NB4 (cell line): Measurements from ENCODE around the gene SRSF12.

ENCODE experiments used
- TF ChIP-seq, protein P1 (sequence below): IDR thresholded peaks from one replicate; pipeline ENCODE4 v1.5.1; 2012; ENCODE audit warnings: low read depth, low read length
- TF ChIP-seq, protein P2 (sequence below): IDR thresholded peaks from 2 replicates; pipeline ENCODE4 v1.6.1; 2011; ENCODE audit warnings: low read depth, low read length

DNA sequence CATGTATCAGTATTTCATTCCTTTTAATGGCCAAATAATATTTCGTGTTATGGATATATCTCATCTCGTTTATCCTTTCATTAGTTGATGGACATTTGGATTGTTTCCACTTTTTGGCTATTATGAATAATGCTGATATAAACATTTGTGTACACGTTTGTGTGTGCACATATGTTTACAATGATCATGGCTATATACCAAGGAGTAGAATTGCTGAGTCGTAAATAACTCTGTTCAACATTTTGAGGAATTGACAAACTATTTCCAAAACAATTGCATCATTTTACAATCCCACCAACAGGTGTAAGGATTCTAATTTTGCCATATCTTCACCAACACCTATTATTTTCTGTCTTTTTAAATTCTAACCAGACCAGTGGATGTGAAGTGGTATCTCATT, 63.7 kb downstream of the SRSF12 start:
- TF ChIP-seq, protein P1, sequence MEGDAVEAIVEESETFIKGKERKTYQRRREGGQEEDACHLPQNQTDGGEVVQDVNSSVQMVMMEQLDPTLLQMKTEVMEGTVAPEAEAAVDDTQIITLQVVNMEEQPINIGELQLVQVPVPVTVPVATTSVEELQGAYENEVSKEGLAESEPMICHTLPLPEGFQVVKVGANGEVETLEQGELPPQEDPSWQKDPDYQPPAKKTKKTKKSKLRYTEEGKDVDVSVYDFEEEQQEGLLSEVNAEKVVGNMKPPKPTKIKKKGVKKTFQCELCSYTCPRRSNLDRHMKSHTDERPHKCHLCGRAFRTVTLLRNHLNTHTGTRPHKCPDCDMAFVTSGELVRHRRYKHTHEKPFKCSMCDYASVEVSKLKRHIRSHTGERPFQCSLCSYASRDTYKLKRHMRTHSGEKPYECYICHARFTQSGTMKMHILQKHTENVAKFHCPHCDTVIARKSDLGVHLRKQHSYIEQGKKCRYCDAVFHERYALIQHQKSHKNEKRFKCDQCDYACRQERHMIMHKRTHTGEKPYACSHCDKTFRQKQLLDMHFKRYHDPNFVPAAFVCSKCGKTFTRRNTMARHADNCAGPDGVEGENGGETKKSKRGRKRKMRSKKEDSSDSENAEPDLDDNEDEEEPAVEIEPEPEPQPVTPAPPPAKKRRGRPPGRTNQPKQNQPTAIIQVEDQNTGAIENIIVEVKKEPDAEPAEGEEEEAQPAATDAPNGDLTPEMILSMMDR: no peak
- TF ChIP-seq, protein P2, sequence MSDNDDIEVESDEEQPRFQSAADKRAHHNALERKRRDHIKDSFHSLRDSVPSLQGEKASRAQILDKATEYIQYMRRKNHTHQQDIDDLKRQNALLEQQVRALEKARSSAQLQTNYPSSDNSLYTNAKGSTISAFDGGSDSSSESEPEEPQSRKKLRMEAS: no peak
